Measurements from ENCODE around the gene ADAMTS9. TPM values are rescaled to one million over a fixed set of nuclear protein-coding genes. Genes with fewer than 3 reads are reported as not detected.
A peak's percentile ranks its signal among the peaks of the same experiment; 100 is the strongest.

Gene ADAMTS9
- total RNA-seq, 1 donor: 0.81 TPM

DNA sequence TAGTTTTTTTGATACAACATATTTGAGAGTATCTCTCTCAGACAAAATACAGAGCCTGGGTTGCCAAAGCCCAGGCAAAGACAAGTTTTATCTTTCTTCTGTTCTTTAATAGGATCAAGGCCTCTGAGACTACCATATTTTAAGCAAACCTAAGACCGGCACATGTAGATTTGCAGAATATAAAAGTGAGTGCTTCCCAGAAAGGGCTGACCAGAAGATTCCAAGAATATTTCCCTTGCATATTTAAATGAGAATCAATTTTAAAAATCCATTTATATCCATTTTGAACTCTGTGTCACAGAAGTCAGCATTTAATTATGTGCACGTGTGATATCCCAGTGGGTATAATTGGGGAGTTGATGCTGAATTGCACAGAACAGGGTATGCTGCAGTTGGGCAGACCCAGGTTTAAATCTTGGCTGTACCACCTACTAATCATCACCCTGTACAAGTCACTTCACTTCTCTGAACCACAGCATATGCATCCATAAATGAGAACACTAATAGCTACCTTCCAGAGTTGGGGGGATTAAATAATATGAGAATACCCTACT is 191.9 kb downstream of the ADAMTS9 start:
- DNase-seq (ENCODE audit: low read depth in 2 of 3, low spot score in 2 of 3): no peak

DNA sequence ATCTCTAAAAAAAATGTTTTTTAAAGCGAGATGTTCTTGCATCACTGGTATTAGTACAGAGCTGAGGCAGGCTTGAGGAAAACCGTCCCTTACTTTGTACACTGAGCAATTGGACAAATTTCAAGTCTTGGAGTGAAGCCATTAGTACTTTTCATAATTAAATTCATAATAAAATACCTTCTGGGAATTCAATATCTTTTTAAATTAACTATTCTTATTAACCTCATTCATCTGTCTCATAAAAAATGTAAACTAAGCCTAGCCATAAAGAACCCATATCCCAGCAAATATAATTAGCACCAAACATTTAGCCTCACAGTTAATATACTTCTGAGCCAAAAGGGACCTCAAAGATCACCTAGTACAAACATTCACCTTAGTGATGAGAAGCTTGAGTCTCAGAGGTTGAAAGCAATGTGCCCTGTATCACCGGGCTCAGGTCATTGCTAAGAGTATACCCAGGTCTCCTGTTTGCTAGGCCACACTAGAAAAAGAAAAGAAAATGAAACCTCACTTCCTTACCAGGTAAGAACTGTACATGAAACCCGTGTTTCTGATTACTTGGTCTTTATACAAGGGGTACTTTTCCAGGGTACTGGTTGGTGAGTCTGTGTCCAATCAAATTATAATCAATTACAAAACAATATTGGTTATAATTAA is 192.5 kb downstream of the ADAMTS9 start:
- DNase-seq (ENCODE audit: low read depth in 2 of 3, low spot score in 2 of 3): no peak

- DNase-seq (ENCODE audit: low read depth in 2 of 3, low spot score in 2 of 3): no peak
Measured at GRCh38 chr3:64494526-64494925, 193.3 kb downstream of the ADAMTS9 start.

GRCh38 chr3:64493149-64493548 is 194.7 kb downstream of the ADAMTS9 start:
- DNase-seq (ENCODE audit: low read depth in 2 of 3, low spot score in 2 of 3): no peak

GRCh38 chr3:64491843-64492242 is 196.0 kb downstream of the ADAMTS9 start:
- DNase-seq (ENCODE audit: low read depth in 2 of 3, low spot score in 2 of 3): no peak

DNA sequence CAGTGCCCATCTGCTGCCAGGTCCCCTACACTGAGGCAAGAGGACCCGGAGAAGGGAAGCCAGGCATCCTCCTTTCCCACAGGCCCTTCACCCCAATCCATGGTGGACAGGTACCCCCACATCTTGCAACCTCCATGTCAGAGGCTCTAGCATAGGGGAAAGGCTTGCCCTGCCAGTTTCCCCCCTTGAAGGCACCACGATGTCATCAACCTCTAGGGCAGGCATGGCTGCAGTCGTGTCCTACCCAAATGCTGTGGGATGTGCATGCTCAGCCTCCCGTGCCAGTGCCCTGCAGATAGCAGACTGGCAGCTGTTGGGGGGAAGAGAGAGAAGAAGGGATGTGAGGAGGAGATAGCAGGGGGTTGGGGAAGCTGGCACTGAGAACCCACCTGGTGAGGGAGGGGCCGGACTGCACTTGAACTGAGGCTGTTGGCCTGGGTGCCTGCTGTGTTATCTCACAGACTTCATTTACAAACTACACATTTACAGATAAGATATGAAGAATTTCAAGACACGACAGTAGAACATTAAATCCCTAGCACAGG is 197.5 kb downstream of the ADAMTS9 start:
- no peak for DNase-seq (ENCODE audit: low read depth in 2 of 3, low spot score in 2 of 3)

- no peak for DNase-seq (ENCODE audit: low read depth in 2 of 3, low spot score in 2 of 3)
Measured at GRCh38 chr3:64489361-64490044, 198.3 kb downstream of the ADAMTS9 start.

GRCh38 chr3:64488939-64489338 is 198.9 kb downstream of the ADAMTS9 start:
- no peak for DNase-seq (ENCODE audit: low read depth in 2 of 3, low spot score in 2 of 3)

DNA sequence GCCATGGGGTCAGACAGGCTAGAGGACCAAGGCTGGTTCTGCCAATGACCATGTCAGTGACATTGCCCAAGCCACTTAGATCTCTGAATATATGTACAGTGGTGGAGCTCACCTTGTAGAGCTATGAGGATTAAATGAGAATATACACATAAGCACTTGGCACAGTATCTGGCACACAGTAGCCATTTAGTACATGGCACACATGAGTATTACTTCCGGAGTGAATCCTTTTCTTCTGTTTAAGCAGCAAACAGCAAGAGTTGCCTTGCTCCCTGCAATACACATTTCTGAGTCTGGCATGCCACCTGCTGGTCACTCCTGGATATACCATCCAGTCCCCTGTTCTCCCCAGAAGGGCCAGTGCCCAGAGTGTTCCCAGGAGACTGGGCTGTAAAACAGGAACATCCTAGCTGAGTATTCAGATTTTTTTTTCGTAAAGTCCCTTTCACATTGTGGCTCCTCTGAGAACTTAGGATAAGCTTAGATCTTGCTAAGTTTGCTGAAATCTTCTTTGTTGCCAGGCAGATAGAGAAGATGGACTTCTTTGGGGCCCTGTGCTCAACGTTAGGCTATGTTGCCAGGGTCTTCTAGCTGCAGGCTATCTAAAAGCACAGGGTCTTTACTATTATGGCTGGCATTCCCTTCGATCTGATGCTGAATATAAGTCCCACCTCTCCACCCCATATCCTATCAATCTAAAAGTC is 203.4 kb downstream of the ADAMTS9 start:
- DNase-seq (ENCODE audit: low read depth in 2 of 3, low spot score in 2 of 3): peak; percentile 24 to 76 (median 59)

DNA sequence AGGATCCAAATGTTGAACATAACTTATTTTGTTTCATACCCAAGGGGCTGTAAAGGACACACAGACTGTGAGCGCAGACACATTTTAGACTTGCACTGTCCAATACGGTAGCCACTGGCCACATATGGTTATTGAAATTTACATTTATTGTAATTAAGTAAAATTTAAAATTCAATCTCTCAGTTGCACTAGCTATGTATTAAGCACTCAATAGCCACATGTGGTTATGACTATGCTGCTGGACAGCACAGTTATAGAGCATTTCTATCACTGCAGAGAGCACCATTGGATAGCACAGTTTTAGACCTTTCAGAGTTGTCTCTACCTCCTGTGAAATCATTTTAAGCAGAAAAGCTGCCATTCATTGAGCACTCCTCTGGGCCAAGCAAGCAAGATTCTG is 204.3 kb downstream of the ADAMTS9 start:
- DNase-seq (ENCODE audit: low read depth in 2 of 3, low spot score in 2 of 3): no peak

DNA sequence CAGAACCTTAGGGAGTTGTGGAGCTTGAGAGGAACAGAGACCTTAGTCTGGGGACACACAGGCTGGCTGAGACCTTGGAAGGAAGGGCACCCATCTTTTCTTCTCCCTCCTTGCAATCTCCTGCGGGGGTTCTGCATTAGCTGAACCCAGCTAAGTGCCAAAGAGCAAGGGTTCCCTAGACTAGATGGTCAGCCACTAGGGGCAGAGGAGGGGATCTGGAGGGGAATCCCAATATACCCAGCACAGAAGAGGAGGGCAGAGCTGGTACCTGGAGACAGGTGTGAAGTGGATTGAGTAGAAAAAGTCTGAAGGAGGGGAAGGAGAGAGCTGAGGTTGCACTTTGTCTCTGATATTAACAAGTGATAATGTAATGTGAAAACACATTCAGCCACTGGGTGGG is 212.8 kb downstream of the ADAMTS9 start:
- no peak for DNase-seq (ENCODE audit: low read depth in 2 of 3, low spot score in 2 of 3)

DNA sequence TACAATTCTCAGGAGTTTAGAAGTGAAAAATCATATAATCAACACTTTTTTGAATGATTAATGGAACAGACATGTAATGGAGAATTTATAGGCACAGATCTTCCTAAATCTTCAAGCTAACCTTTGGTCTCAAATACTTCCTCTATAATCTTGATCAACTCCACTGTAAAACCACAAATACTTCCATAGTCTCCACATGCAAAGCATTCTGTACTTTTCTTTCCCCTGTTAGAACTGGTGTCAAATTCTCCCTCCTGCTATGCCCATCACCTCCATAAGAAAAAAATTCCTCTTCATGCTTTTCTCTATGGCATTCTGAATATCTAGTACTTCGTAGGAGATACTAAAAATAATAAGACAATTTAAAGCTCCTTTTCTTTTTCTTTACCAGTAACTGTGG is 214.3 kb downstream of the ADAMTS9 start:
- DNase-seq (ENCODE audit: low read depth in 2 of 3, low spot score in 2 of 3): no peak

- DNase-seq (ENCODE audit: low read depth in 2 of 3, low spot score in 2 of 3): no peak
Measured at GRCh38 chr3:64470436-64470835, 217.4 kb downstream of the ADAMTS9 start.

- DNase-seq (ENCODE audit: low read depth in 2 of 3, low spot score in 2 of 3): no peak
Measured at GRCh38 chr3:64467255-64467944, 220.4 kb downstream of the ADAMTS9 start.

Small RNAs within 50 kb of the gene (small RNA-seq; reads per million reads assigned to genes)
- gene RNU6-739P: not detected

All from hematopoietic multipotent progenitor cell (in vitro differentiated cells).